ENCODE data around the gene NKTR. TPM values are rescaled to one million over a fixed set of nuclear protein-coding genes. Genes with fewer than 3 reads are reported as not detected.

Gene NKTR
- total and polyA plus RNA-seq, 9 of the 15 experiments (the other 6 are each of a cell fraction or from before 2014, with no cell fraction given): 19.7 to 123 (median 92.6) TPM

DNA sequence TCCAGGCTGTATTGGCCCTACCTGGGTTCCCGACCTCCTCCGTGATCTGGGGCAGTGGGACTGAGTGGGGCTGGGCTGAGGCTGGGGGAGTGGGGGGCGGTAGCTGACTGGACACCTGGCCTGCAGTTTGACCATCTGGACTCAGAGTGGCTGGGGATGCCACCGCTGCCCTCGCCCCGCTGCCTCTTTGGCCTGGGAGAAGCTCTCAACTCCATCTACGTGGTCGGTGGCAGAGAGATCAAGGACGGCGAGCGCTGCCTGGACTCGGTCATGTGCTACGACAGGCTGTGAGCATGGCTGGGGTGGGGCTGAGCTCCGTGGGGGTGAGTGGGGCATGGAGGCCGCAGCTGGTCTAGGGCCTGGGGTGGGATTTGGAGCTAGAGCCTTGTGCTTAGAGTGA, 87.5 kb downstream of the NKTR start (continued):
- TF ChIP-seq SUPT5H (IDR thresholded peaks at IDR 0.05): no peak

DNA sequence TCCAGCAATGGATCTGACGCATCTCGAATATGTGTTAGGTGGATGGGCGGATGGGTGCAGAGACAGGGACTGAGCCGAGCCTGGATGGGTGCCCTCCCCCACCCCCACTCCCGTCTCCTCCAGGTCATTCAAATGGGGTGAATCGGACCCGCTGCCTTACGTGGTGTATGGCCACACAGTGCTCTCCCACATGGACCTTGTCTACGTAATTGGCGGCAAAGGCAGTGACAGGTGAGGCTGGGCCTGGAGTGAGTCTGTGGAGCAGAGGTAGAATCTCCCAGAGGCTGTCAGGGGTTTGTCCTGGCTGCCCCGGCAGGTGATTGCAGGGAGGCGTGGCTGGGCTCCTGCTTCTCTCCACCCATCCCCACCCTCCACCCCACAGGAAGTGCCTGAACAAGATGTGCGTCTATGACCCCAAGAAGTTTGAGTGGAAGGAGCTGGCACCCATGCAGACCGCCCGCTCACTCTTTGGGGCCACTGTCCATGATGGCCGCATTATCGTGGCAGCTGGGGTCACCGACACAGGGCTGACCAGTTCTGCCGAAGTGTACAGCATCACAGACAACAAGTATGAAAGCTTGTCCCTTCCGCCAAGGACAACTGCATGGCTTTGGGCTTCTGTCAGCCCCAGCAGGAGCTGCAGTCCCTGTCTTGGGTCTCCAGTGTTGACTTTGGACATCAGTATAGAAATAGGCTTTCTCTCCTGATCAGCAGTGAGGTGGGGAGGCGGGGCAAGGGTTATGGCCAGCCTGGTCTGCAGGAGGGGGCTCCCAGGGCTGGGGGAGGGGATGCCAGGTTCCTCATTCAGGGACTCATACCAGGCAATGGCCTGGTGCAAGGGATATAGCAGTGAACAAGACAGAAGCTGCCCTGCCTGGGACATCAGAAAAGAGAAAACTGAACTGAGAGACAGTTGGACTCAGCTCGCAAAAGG, 88.3 kb downstream of the NKTR start:
- Histone ChIP-seq H3K9ac (ENCODE audit: insufficient read depth in 1 of 2, low read depth in 2 of 2, low read length in 2 of 2) (no peak overlapping the region; a peak in 1 of 4 replicates), H4K20me1 (replicated peaks; ENCODE audit: control insufficient read depth, insufficient read depth, low read length) (peaks cover 19% of the 10 kb centered on the region; the same call in 1 of the 2 replicates), H3K27me3 (ENCODE audit: control insufficient read depth in 2 of 2, insufficient read depth in 2 of 2, low read length in 2 of 2) (peaks cover 31 to 82% of the 10 kb centered on the region in 2 experiments), H3K9me1 (ENCODE audit: control insufficient read depth, insufficient read depth, low read length) (peaks cover 5% of the 10 kb centered on the region), H2AFZ (ENCODE audit: low read depth, low read length) (no peak overlapping the region), H3K4me1 (replicated peaks in 1 of 2; ENCODE audit: control insufficient read depth in 2 of 2, insufficient read depth in 2 of 2, low read length in 2 of 2) (peaks cover 0 to 22% of the 10 kb centered on the region in 2 experiments; a peak in 3 of 5 replicates), H3K79me2 (ENCODE audit: control insufficient read depth, insufficient read depth, low read length) (no peaks in the 10 kb centered on the region), H3K4me2 (ENCODE audit: insufficient read depth, low read length) (no peak overlapping the region), H3K9me3 (replicated peaks; ENCODE audit: control insufficient read depth, insufficient read depth, low read depth, low read length) (no peaks in the 10 kb centered on the region), H3K27ac (ENCODE audit: extremely low read depth, low read depth, low read length) (no peak overlapping the region), H3K36me3 (ENCODE audit: control insufficient read depth, insufficient read depth, low read length) (no peaks in the 10 kb centered on the region), H3K4me3 (no peak overlapping the region)
- TF ChIP-seq HOXB6 (CRISPR knock-in tag; IDR thresholded peaks at IDR 0.05; ENCODE audit: borderline replicate concordance) (no peak), ZNF274 (IDR thresholded peaks at IDR 0.05; ENCODE audit: borderline replicate concordance, low read depth, low read length) (no peak), CXXC5 (CRISPR knock-in tag; IDR thresholded peaks at IDR 0.05) (no peak)
- TF ChIP-seq, protein P1, sequence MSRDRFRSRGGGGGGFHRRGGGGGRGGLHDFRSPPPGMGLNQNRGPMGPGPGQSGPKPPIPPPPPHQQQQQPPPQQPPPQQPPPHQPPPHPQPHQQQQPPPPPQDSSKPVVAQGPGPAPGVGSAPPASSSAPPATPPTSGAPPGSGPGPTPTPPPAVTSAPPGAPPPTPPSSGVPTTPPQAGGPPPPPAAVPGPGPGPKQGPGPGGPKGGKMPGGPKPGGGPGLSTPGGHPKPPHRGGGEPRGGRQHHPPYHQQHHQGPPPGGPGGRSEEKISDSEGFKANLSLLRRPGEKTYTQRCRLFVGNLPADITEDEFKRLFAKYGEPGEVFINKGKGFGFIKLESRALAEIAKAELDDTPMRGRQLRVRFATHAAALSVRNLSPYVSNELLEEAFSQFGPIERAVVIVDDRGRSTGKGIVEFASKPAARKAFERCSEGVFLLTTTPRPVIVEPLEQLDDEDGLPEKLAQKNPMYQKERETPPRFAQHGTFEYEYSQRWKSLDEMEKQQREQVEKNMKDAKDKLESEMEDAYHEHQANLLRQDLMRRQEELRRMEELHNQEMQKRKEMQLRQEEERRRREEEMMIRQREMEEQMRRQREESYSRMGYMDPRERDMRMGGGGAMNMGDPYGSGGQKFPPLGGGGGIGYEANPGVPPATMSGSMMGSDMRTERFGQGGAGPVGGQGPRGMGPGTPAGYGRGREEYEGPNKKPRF (IDR thresholded peaks at IDR 0.05; ENCODE audit: low read depth, low read length): no peak
- TF ChIP-seq, protein P2, sequence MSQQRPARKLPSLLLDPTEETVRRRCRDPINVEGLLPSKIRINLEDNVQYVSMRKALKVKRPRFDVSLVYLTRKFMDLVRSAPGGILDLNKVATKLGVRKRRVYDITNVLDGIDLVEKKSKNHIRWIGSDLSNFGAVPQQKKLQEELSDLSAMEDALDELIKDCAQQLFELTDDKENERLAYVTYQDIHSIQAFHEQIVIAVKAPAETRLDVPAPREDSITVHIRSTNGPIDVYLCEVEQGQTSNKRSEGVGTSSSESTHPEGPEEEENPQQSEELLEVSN (IDR thresholded peaks at IDR 0.05; ENCODE audit: borderline replicate concordance in 1 of 2, extremely low read depth in 1 of 2, insufficient read depth in 1 of 2, insufficient read length in 1 of 2, low read depth in 1 of 2, low read length in 1 of 2, poor library complexity in 1 of 2, severe bottlenecking in 1 of 2): no peak
- TF ChIP-seq, protein P3, sequence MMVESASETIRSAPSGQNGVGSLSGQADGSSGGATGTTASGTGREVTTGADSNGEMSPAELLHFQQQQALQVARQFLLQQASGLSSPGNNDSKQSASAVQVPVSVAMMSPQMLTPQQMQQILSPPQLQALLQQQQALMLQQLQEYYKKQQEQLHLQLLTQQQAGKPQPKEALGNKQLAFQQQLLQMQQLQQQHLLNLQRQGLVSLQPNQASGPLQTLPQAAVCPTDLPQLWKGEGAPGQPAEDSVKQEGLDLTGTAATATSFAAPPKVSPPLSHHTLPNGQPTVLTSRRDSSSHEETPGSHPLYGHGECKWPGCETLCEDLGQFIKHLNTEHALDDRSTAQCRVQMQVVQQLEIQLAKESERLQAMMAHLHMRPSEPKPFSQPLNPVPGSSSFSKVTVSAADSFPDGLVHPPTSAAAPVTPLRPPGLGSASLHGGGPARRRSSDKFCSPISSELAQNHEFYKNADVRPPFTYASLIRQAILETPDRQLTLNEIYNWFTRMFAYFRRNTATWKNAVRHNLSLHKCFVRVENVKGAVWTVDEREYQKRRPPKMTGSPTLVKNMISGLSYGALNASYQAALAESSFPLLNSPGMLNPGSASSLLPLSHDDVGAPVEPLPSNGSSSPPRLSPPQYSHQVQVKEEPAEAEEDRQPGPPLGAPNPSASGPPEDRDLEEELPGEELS (CRISPR knock-in tag; IDR thresholded peaks at IDR 0.05; ENCODE audit: borderline replicate concordance): no peak
- CTCF ChIA-PET (ENCODE audit: low intra/inter-chr PET ratio): no interaction called here
- in situ Hi-C loops (cut with MboI): no loop called here
- intact Hi-C loops (cut with micrococcal nuclease): no loop called here
- DNase-seq (ENCODE audit: extremely low read depth in 1 of 4, low spot score in 3 of 4) (no peak), FAIRE-seq (no peak), ATAC-seq (no peak)
- WGBS (ENCODE audit: insufficient coverage, low coverage, missing lambda C conversion rate): 11% methylated on average over 22 of the region's 22 CpGs
- POLR2A ChIA-PET: interaction anchor here (0.5 to 1.3 kb wide), 3 partner anchors 9 to 137 kb away, joined by 3 to 4 read pairs (median 4); no protein-coding TSS in a partner anchor
- no TSS peak for BruUV-seq (replicated peaks)

Measured in K562 (cell line).